Measurements from ENCODE around the gene AADACL2.
"Not testable (repeated sequence)": the region's sequence is repeated elsewhere in the genome, so short reads cannot be mapped to it uniquely, and the experiment has no call there.

The AADACL2 gene

GRCh38 chr3:151769175-151769574 is 35.4 kb downstream of the AADACL2 start:
- Histone ChIP-seq H3K27ac (ENCODE audit: low read depth, low read length) (no peak overlapping the region), H3K4me3 (ENCODE audit: low read length) (no peak overlapping the region), H3K36me3 (ENCODE audit: control insufficient read depth, insufficient read depth, low read length) (no peaks in the 10 kb centered on the region), H3K27me3 (ENCODE audit: control insufficient read depth, insufficient read depth, low read length) (no peaks in the 10 kb centered on the region), H3K9ac (ENCODE audit: low read length) (no peak overlapping the region), H3K4me1 (ENCODE audit: control insufficient read depth, insufficient read depth, low read length) (peaks cover 5% of the 10 kb centered on the region)

- Histone ChIP-seq H3K4me1 (ENCODE audit: control insufficient read depth, insufficient read depth, low read length) (peaks cover 5% of the 10 kb centered on the region), H3K27me3 (ENCODE audit: control insufficient read depth, insufficient read depth, low read length) (no peaks in the 10 kb centered on the region), H3K36me3 (ENCODE audit: control insufficient read depth, insufficient read depth, low read length) (no peaks in the 10 kb centered on the region), H3K27ac (ENCODE audit: low read depth, low read length) (no peak overlapping the region), H3K4me3 (ENCODE audit: low read length) (no peak overlapping the region), H3K9ac (ENCODE audit: low read length) (no peak overlapping the region)
Measured at GRCh38 chr3:151770956-151771355, 37.2 kb downstream of the AADACL2 start.

GRCh38 chr3:151772825-151773480 is 39.2 kb downstream of the AADACL2 start:
- no peaks in the 10 kb centered on the region for H3K36me3 ChIP-seq (ENCODE audit: control insufficient read depth, insufficient read depth, low read length)
- H3K9ac ChIP-seq (ENCODE audit: low read length): no peak overlapping the region
- H3K4me1 ChIP-seq (ENCODE audit: control insufficient read depth, insufficient read depth, low read length): peaks cover 5% of the 10 kb centered on the region
- H3K27me3 ChIP-seq (ENCODE audit: control insufficient read depth, insufficient read depth, low read length): no peaks in the 10 kb centered on the region
- H3K27ac ChIP-seq (ENCODE audit: low read depth, low read length): no peak overlapping the region
- H3K4me3 ChIP-seq (ENCODE audit: low read length): no peak overlapping the region

GRCh38 chr3:151774235-151774634 is 40.5 kb downstream of the AADACL2 start:
- peaks cover 5% of the 10 kb centered on the region for H3K4me1 ChIP-seq (ENCODE audit: control insufficient read depth, insufficient read depth, low read length)
- no peaks in the 10 kb centered on the region for H3K36me3 ChIP-seq (ENCODE audit: control insufficient read depth, insufficient read depth, low read length)
- H3K27me3 ChIP-seq (ENCODE audit: control insufficient read depth, insufficient read depth, low read length): no peaks in the 10 kb centered on the region
- H3K27ac ChIP-seq (ENCODE audit: low read depth, low read length): no peak overlapping the region
- no peak overlapping the region for H3K4me3 ChIP-seq (ENCODE audit: low read length)
- no peak overlapping the region for H3K9ac ChIP-seq (ENCODE audit: low read length)

GRCh38 chr3:151774910-151775309 is 41.2 kb downstream of the AADACL2 start:
- Histone ChIP-seq H3K4me3 (ENCODE audit: low read length) (no peak overlapping the region), H3K9ac (ENCODE audit: low read length) (no peak overlapping the region), H3K27ac (ENCODE audit: low read depth, low read length) (no peak overlapping the region), H3K4me1 (ENCODE audit: control insufficient read depth, insufficient read depth, low read length) (peaks cover 5% of the 10 kb centered on the region), H3K27me3 (ENCODE audit: control insufficient read depth, insufficient read depth, low read length) (no peaks in the 10 kb centered on the region), H3K36me3 (ENCODE audit: control insufficient read depth, insufficient read depth, low read length) (no peaks in the 10 kb centered on the region)

GRCh38 chr3:151775314-151776258 is 41.9 kb downstream of the AADACL2 start:
- H3K4me1 ChIP-seq (ENCODE audit: control insufficient read depth, insufficient read depth, low read length): no peaks in the 10 kb centered on the region
- no peak overlapping the region for H3K4me3 ChIP-seq (ENCODE audit: low read length)
- H3K27me3 ChIP-seq (ENCODE audit: control insufficient read depth, insufficient read depth, low read length): no peaks in the 10 kb centered on the region
- no peaks in the 10 kb centered on the region for H3K36me3 ChIP-seq (ENCODE audit: control insufficient read depth, insufficient read depth, low read length)
- no peak overlapping the region for H3K9ac ChIP-seq (ENCODE audit: low read length)
- no peak overlapping the region for H3K27ac ChIP-seq (ENCODE audit: low read depth, low read length)

- Histone ChIP-seq H3K4me1 (ENCODE audit: control insufficient read depth, insufficient read depth, low read length) (no peaks in the 10 kb centered on the region), H3K27ac (ENCODE audit: low read depth, low read length) (no peak overlapping the region), H3K4me3 (ENCODE audit: low read length) (no peak overlapping the region), H3K9ac (ENCODE audit: low read length) (no peak overlapping the region), H3K36me3 (ENCODE audit: control insufficient read depth, insufficient read depth, low read length) (no peaks in the 10 kb centered on the region), H3K27me3 (ENCODE audit: control insufficient read depth, insufficient read depth, low read length) (no peaks in the 10 kb centered on the region)
Measured at GRCh38 chr3:151776259-151776740, 42.6 kb downstream of the AADACL2 start.

GRCh38 chr3:151777880-151778279 is 44.2 kb downstream of the AADACL2 start:
- Histone ChIP-seq H3K36me3 (ENCODE audit: control insufficient read depth, insufficient read depth, low read length) (no peaks in the 10 kb centered on the region), H3K4me3 (ENCODE audit: low read length) (no peak overlapping the region), H3K9ac (ENCODE audit: low read length) (no peak overlapping the region), H3K27ac (ENCODE audit: low read depth, low read length) (no peak overlapping the region), H3K27me3 (ENCODE audit: control insufficient read depth, insufficient read depth, low read length) (no peaks in the 10 kb centered on the region), H3K4me1 (ENCODE audit: control insufficient read depth, insufficient read depth, low read length) (no peaks in the 10 kb centered on the region)

- Histone ChIP-seq H3K9ac (ENCODE audit: low read length) (no peak overlapping the region), H3K4me3 (ENCODE audit: low read length) (no peak overlapping the region), H3K4me1 (ENCODE audit: control insufficient read depth, insufficient read depth, low read length) (no peaks in the 10 kb centered on the region), H3K36me3 (ENCODE audit: control insufficient read depth, insufficient read depth, low read length) (no peaks in the 10 kb centered on the region), H3K27me3 (ENCODE audit: control insufficient read depth, insufficient read depth, low read length) (no peaks in the 10 kb centered on the region), H3K27ac (ENCODE audit: low read depth, low read length) (no peak overlapping the region)
Measured at GRCh38 chr3:151787626-151788025, 53.9 kb downstream of the AADACL2 start.

GRCh38 chr3:151788401-151788800 is 54.7 kb downstream of the AADACL2 start:
- no peaks in the 10 kb centered on the region for H3K27me3 ChIP-seq (ENCODE audit: control insufficient read depth, insufficient read depth, low read length)
- no peak overlapping the region for H3K9ac ChIP-seq (ENCODE audit: low read length)
- H3K4me3 ChIP-seq (ENCODE audit: low read length): no peak overlapping the region
- no peaks in the 10 kb centered on the region for H3K36me3 ChIP-seq (ENCODE audit: control insufficient read depth, insufficient read depth, low read length)
- H3K27ac ChIP-seq (ENCODE audit: low read depth, low read length): no peak overlapping the region
- H3K4me1 ChIP-seq (ENCODE audit: control insufficient read depth, insufficient read depth, low read length): no peaks in the 10 kb centered on the region

- Histone ChIP-seq H3K9ac (ENCODE audit: low read length) (no peak overlapping the region), H3K36me3 (ENCODE audit: control insufficient read depth, insufficient read depth, low read length) (no peaks in the 10 kb centered on the region), H3K27ac (ENCODE audit: low read depth, low read length) (no peak overlapping the region), H3K4me3 (ENCODE audit: low read length) (no peak overlapping the region), H3K4me1 (ENCODE audit: control insufficient read depth, insufficient read depth, low read length) (no peaks in the 10 kb centered on the region), H3K27me3 (ENCODE audit: control insufficient read depth, insufficient read depth, low read length) (no peaks in the 10 kb centered on the region)
Measured at GRCh38 chr3:151789853-151790463, 56.2 kb downstream of the AADACL2 start.

- not testable (repeated sequence) for H3K27me3 ChIP-seq (ENCODE audit: control insufficient read depth, insufficient read depth, low read length); H3K4me3 ChIP-seq (ENCODE audit: low read length); H3K27ac ChIP-seq (ENCODE audit: low read depth, low read length); H3K36me3 ChIP-seq (ENCODE audit: control insufficient read depth, insufficient read depth, low read length); H3K4me1 ChIP-seq (ENCODE audit: control insufficient read depth, insufficient read depth, low read length); H3K9ac ChIP-seq (ENCODE audit: low read length)
Measured at GRCh38 chr3:151790763-151791162, 57.0 kb downstream of the AADACL2 start.

Data from rectal smooth muscle tissue (tissue), 1 donor.